NCI-H345 treated with DMSO at 0.1 percent for 48 hours (cell line): ENCODE data around the gene FARS2.

Experiments used
- DNase-seq: peaks from one replicate; lab custom pipeline; 2025; ENCODE audit not compliant: unreplicated experiment; lab: John Stamatoyannopoulos, UW

FARS2 gene

GRCh38 chr6:5746053-5746758 lies 484.9 kb downstream of the FARS2 start:
- DNase-seq, result no peak

GRCh38 chr6:5746759-5747130 lies 485.4 kb downstream of the FARS2 start:
- no peak for DNase-seq

GRCh38 chr6:5747379-5747778 lies 486.1 kb downstream of the FARS2 start:
- DNase-seq, result no peak

GRCh38 chr6:5749016-5749650 lies 487.8 kb downstream of the FARS2 start:
- DNase-seq, result no peak

- no peak for DNase-seq
Observed at GRCh38 chr6:5749651-5750215, 488.4 kb downstream of the FARS2 start.

- DNase-seq, result no peak
Observed at GRCh38 chr6:5751525-5752390, 490.4 kb downstream of the FARS2 start.

GRCh38 chr6:5752391-5752680 lies 491.0 kb downstream of the FARS2 start:
- no peak for DNase-seq

GRCh38 chr6:5753209-5753608 lies 491.9 kb downstream of the FARS2 start:
- no peak for DNase-seq

- no peak for DNase-seq
Observed at GRCh38 chr6:5754904-5755303, 493.6 kb downstream of the FARS2 start.

GRCh38 chr6:5759571-5759970 lies 498.3 kb downstream of the FARS2 start:
- no peak for DNase-seq

GRCh38 chr6:5761370-5761769 lies 500.1 kb downstream of the FARS2 start:
- DNase-seq, result no peak

- no peak for DNase-seq
Observed at GRCh38 chr6:5762561-5762968, 501.3 kb downstream of the FARS2 start.

GRCh38 chr6:5763407-5763806 lies 502.1 kb downstream of the FARS2 start:
- DNase-seq, result no peak

- DNase-seq, result no peak
Observed at GRCh38 chr6:5763871-5764270, 502.6 kb downstream of the FARS2 start.

- no peak for DNase-seq
Observed at GRCh38 chr6:5764401-5764955, 503.2 kb downstream of the FARS2 start.

- no peak for DNase-seq
Observed at GRCh38 chr6:5765141-5765760, 503.9 kb downstream of the FARS2 start.

- no peak for DNase-seq
Observed at GRCh38 chr6:5766260-5766659, 504.9 kb downstream of the FARS2 start.

GRCh38 chr6:5767471-5767870 lies 506.2 kb downstream of the FARS2 start:
- DNase-seq, result no peak

GRCh38 chr6:5771211-5771610 lies 509.9 kb downstream of the FARS2 start:
- DNase-seq, result no peak

- no peak for DNase-seq
Observed at GRCh38 chr6:5771759-5772390, 510.6 kb downstream of the FARS2 start.
